Astrocyte (in vitro differentiated cells and primary cell): ENCODE results near the gene DHRS3. TPM values are rescaled to one million over a fixed set of nuclear protein-coding genes. Genes with fewer than 3 reads are reported as not detected.
A peak's percentile ranks its signal among the peaks of the same experiment; 100 is the strongest.

Experiments used
- DNase-seq: peaks from one replicate; pipeline ENCODE4 v3.0.0-alpha.2; 2010; ENCODE audit warnings: low read depth
- FAIRE-seq: peaks from 2 replicates; lab custom pipeline; 2011; peaks lifted over from hg19 to GRCh38; lab: Jason Lieb, UNC
- H2AFZ ChIP-seq: 2 replicates; pipeline ENCODE4 v1.6.0; 2012; ENCODE audit warnings: low read depth, low read length, inconsistent platforms
- H3K27ac ChIP-seq: 2 replicates; pipeline ENCODE4 v1.5.1; 2011; ENCODE audit warnings: low read depth, low read length, inconsistent platforms
- H3K27me3 ChIP-seq: 2 replicates; pipeline ENCODE4 v1.6.0; 2011; ENCODE audit warnings: low read length, inconsistent platforms; ENCODE audit not compliant: insufficient read depth
- H3K36me3 ChIP-seq: 2 replicates; pipeline ENCODE4 v1.5.1; 2011; ENCODE audit warnings: low read length, inconsistent platforms; ENCODE audit not compliant: insufficient read depth
- H3K4me1 ChIP-seq: 2 replicates; pipeline ENCODE4 v1.5.1; 2011; ENCODE audit warnings: low read length, inconsistent platforms; ENCODE audit not compliant: insufficient read depth
- H3K4me2 ChIP-seq: 2 replicates; pipeline ENCODE4 v1.6.0; 2012; ENCODE audit warnings: low read length, inconsistent platforms
- H3K4me3 ChIP-seq: 2 replicates; pipeline ENCODE4 v1.5.1; 2011; ENCODE audit warnings: low read depth, mild to moderate bottlenecking, low read length, inconsistent platforms; ENCODE audit not compliant: insufficient read depth
- H3K79me2 ChIP-seq: 2 replicates; pipeline ENCODE4 v1.6.0; 2012; ENCODE audit warnings: mild to moderate bottlenecking, low read length, inconsistent platforms; ENCODE audit not compliant: insufficient read depth
- H3K9ac ChIP-seq: 2 replicates; pipeline ENCODE4 v1.6.0; 2012; ENCODE audit warnings: mild to moderate bottlenecking, low read length, inconsistent platforms
- H3K9me3 ChIP-seq: 2 replicates; pipeline ENCODE4 v1.5.1; 2012; ENCODE audit warnings: low read depth, mild to moderate bottlenecking, low read length, inconsistent platforms; ENCODE audit not compliant: insufficient read depth
- H4K20me1 ChIP-seq: 2 replicates; pipeline ENCODE4 v1.6.0; 2012; ENCODE audit warnings: low read length, inconsistent platforms; ENCODE audit not compliant: insufficient read depth
- H3K27ac Mint-ChIP-seq: one replicate; pipeline ENCODE4 v1.8.0; 2021; ENCODE audit warnings: mild to moderate bottlenecking, mixed read lengths; ENCODE audit not compliant: unreplicated experiment
- H3K27me3 Mint-ChIP-seq: one replicate; pipeline ENCODE4 v1.8.0; 2021; ENCODE audit warnings: low read depth, mixed read lengths; ENCODE audit not compliant: unreplicated experiment
- H3K36me3 Mint-ChIP-seq: one replicate; pipeline ENCODE4 v1.8.0; 2021; ENCODE audit warnings: low read depth, mixed read lengths; ENCODE audit not compliant: unreplicated experiment
- H3K4me1 Mint-ChIP-seq: one replicate; pipeline ENCODE4 v1.8.0; 2021; ENCODE audit warnings: low read depth, mixed read lengths; ENCODE audit not compliant: unreplicated experiment
- H3K4me3 Mint-ChIP-seq: one replicate; pipeline ENCODE4 v1.8.0; 2021; ENCODE audit warnings: mild to moderate bottlenecking, moderate library complexity, mixed read lengths; ENCODE audit not compliant: unreplicated experiment
- H3K9me3 Mint-ChIP-seq: one replicate; pipeline ENCODE4 v1.8.0; 2021; ENCODE audit warnings: mild to moderate bottlenecking, mixed read lengths; ENCODE audit not compliant: unreplicated experiment
- EZH2 ChIP-seq: IDR thresholded peaks from 2 replicates; pipeline ENCODE4 v1.6.1; 2012; ENCODE audit warnings: mild to moderate bottlenecking, low read length, inconsistent platforms; ENCODE audit not compliant: insufficient read depth
- total RNA-seq: library from RNA; stranded (reverse); gene quantifications from 2 replicates; pipeline ENCODE4 v1.2.1, GENCODE V29; 2021
- TF ChIP-seq, protein P1 (sequence below): IDR thresholded peaks from 2 replicates; pipeline ENCODE4 v1.5.1; 2011; ENCODE audit warnings: low read depth, mild to moderate bottlenecking, inconsistent platforms, low read length, moderate library complexity; ENCODE audit not compliant: insufficient read depth

Gene DHRS3
- total RNA-seq, 1 donor from 2014 or later = 3.4 TPM

DNA sequence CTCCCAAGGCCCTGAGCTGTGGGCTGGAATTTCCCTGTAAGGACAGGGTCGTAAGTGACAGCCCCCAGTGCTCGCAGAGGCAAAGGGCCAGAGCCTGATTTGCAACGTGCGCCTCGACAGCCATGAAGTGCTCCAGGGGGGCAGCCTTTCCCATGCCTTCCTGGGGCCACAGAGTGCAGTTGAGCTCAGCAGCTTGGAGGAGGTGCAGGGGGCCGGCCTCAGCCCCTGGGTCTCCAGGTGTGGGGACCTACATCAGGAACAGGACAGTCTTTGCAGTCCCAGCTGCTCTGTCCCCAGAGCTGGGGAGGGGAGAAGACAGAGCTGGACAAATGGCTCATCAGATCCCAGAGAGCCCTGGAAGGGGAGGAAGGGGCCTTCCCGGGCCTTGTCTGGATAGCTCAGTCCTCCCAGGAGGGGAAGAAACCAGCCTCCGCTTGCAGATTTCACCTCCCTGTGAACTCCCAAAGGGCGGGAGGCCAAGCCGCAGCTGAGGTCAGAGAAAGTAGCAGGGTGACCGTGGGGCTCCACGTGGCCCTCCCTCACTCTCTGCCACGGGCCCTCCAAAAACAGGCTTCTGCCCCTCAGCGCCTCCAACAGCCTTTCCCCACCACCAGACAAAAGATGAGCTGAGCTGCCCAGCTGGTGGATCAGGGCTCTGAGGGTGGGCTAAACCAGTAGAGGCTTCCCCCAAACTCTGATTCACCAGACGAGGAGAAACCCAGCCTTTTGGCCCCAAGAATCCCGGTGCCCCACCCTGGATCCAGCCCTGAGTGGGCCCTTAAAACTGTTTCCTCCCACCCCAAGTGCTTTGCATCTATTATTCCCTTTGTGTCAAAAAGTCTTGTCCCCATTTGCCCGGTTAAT, 76.5 kb downstream of the DHRS3 start:
- Histone ChIP-seq H2AFZ (peak overlapping the region; percentile 11), H3K9me3 (no peaks in the 10 kb centered on the region), H3K4me3 (no peak overlapping the region), H3K79me2 (no peaks in the 10 kb centered on the region), H3K4me1 (peaks cover 23% of the 10 kb centered on the region), H3K27me3 (no peaks in the 10 kb centered on the region), H3K27ac (peak overlapping the region; percentile 36), H3K4me2 (peak overlapping the region; percentile 57), H3K36me3 (no peaks in the 10 kb centered on the region), H3K9ac (peak overlapping the region; percentile 39), H4K20me1 (no peaks in the 10 kb centered on the region)
- no peak overlapping the region for H3K27ac Mint-ChIP-seq
- FAIRE-seq = no peak
- DNase-seq = peak; percentile 86
- peaks cover 12% of the 10 kb centered on the region for H3K27me3 Mint-ChIP-seq
- peaks cover 1% of the 10 kb centered on the region for H3K9me3 Mint-ChIP-seq
- no peaks in the 10 kb centered on the region for H3K36me3 Mint-ChIP-seq
- H3K4me1 Mint-ChIP-seq = no peaks in the 10 kb centered on the region
- H3K4me3 Mint-ChIP-seq = no peak overlapping the region
- TF ChIP-seq EZH2 = no peak
- TF ChIP-seq, protein P1, sequence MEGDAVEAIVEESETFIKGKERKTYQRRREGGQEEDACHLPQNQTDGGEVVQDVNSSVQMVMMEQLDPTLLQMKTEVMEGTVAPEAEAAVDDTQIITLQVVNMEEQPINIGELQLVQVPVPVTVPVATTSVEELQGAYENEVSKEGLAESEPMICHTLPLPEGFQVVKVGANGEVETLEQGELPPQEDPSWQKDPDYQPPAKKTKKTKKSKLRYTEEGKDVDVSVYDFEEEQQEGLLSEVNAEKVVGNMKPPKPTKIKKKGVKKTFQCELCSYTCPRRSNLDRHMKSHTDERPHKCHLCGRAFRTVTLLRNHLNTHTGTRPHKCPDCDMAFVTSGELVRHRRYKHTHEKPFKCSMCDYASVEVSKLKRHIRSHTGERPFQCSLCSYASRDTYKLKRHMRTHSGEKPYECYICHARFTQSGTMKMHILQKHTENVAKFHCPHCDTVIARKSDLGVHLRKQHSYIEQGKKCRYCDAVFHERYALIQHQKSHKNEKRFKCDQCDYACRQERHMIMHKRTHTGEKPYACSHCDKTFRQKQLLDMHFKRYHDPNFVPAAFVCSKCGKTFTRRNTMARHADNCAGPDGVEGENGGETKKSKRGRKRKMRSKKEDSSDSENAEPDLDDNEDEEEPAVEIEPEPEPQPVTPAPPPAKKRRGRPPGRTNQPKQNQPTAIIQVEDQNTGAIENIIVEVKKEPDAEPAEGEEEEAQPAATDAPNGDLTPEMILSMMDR = no peak

DNA sequence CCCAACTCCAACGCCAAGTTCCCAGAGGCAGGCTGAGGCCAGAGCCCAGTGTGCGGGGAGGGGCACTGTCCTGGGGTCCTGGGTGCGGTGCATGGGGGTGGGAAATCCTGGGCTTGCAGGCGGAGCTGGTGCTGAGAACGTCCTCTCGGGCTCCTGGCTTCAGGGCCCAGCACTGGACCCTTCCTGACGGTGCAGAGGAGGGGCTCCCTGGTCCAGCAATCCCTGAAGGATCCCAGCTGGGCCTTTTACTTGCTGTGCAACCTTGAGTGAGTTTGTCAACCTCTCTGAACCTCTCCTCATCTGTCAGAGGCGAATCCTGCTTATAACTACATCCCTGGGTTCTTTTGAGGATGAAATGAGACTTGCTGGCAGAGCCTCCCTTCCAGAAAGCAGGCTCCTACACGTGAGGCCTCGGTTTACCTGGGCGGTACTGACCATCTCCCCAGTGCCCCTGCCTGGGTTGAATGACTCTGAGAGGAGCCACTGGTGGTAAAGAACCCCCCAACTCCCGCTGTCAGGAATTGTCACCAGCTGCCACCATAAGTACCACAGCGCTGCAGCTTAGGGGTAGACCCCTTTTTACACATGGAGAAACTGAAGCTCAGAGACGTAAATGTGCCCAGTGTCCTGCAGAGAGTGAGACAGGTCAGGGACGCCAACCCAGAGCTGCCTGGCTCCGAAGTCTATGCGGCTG, 77.3 kb downstream of the DHRS3 start:
- no peak overlapping the region for H3K4me3 ChIP-seq
- Mint-ChIP-seq H3K27ac (no peak overlapping the region), H3K9me3 (peaks cover 7% of the 10 kb centered on the region), H3K4me3 (no peak overlapping the region), H3K4me1 (no peaks in the 10 kb centered on the region), H3K36me3 (no peaks in the 10 kb centered on the region), H3K27me3 (peaks cover 11% of the 10 kb centered on the region)
- no peaks in the 10 kb centered on the region for H3K79me2 ChIP-seq
- FAIRE-seq (no peak), DNase-seq (no peak)
- no peaks in the 10 kb centered on the region for H3K9me3 ChIP-seq
- H3K27ac ChIP-seq = peak overlapping the region; percentile 48
- peak overlapping the region; percentile 57 for H3K4me2 ChIP-seq
- peak overlapping the region; percentile 13 for H2AFZ ChIP-seq
- H3K4me1 ChIP-seq = peaks cover 23% of the 10 kb centered on the region
- no peaks in the 10 kb centered on the region for H4K20me1 ChIP-seq
- H3K27me3 ChIP-seq = no peaks in the 10 kb centered on the region
- TF ChIP-seq, protein P1 = no peak
- TF ChIP-seq EZH2 = no peak
- H3K9ac ChIP-seq = peak overlapping the region; percentile 39
- H3K36me3 ChIP-seq = no peaks in the 10 kb centered on the region
